Measurements from ENCODE around the gene PPDPF. TPM values are rescaled to one million over a fixed set of nuclear protein-coding genes. Genes with fewer than 3 reads are reported as not detected.
"Not testable (repeated sequence)": the region's sequence is repeated elsewhere in the genome, so short reads cannot be mapped to it uniquely, and the experiment has no call there.

Gene PPDPF
- total RNA-seq, 4 donors from 2014 or later = 142 to 613 (median 338) TPM

DNA sequence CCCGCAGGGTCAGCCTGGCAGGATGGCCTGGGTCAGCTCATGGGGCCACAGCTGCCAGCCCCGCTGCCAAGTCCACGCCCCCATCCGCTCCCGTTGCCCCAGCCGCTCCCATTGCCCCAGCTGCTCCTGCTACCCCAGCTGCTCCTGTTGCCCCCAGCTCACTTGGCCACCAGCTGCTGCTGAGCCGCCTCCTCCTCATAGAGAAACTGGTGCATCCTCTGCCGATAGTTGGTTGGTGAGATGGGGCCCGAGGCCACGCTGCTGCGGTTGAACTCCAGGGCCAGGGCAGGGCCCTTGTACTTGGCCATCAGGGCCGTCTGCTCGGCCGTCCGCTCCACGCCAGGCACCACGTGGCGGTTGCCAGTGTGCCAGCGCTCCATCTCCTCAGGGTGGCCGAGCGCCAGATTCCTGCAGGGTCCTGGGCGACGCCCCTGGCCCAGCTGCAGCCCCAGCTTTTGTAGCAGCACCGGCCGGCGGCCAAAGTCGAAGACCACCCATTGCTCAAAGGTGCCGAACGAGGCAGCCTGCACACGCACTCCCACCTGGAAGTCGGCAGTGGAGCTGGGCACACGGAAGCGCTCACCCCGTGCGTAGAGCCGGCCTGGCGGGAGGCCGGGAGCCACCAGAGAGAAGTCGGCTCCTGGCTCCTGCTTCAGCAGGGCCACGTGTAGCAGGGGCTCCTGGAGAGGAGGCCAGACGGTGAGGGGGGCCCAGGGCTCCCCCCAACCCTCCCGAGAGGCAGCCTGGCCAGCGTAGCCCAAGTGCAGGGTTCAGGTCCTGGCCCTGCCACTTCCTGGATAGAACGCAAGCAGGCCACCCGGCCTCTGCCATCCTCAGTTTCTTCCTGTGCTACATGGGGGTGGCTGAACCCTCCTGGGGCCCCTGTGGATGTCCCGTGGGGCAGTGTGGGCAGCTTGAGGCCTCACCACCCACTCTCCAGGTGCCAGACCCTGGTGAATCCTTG, 48.7 kb downstream of the PPDPF start:
- no peaks in the 10 kb centered on the region for H3K9me3 ChIP-seq
- no peaks in the 10 kb centered on the region for H3K27me3 ChIP-seq
- intact Hi-C loops (cut with DNase I) = no loop called here
- peaks cover 11 to 37% (median 14%) of the 10 kb centered on the region in 3 donors for H3K4me1 ChIP-seq
- H3K27ac ChIP-seq = peak overlapping the region in 1 of 4 donors; percentile 67
- WGBS, 2 donors = 67 to 92% methylated on average over 1 to 3 of the region's 46 CpGs
- DNase-seq = no peak
- peak overlapping the region in 1 of 4 donors; percentile 42 for H3K4me3 ChIP-seq
- TF ChIP-seq, protein P1, sequence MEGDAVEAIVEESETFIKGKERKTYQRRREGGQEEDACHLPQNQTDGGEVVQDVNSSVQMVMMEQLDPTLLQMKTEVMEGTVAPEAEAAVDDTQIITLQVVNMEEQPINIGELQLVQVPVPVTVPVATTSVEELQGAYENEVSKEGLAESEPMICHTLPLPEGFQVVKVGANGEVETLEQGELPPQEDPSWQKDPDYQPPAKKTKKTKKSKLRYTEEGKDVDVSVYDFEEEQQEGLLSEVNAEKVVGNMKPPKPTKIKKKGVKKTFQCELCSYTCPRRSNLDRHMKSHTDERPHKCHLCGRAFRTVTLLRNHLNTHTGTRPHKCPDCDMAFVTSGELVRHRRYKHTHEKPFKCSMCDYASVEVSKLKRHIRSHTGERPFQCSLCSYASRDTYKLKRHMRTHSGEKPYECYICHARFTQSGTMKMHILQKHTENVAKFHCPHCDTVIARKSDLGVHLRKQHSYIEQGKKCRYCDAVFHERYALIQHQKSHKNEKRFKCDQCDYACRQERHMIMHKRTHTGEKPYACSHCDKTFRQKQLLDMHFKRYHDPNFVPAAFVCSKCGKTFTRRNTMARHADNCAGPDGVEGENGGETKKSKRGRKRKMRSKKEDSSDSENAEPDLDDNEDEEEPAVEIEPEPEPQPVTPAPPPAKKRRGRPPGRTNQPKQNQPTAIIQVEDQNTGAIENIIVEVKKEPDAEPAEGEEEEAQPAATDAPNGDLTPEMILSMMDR (IDR thresholded peaks at IDR 0.05) = no peak
- no peak for TF ChIP-seq POLR2A (IDR thresholded peaks at IDR 0.05)
- H3K36me3 ChIP-seq = peaks cover 7 to 53% (median 11%) of the 10 kb centered on the region in 3 donors

DNA sequence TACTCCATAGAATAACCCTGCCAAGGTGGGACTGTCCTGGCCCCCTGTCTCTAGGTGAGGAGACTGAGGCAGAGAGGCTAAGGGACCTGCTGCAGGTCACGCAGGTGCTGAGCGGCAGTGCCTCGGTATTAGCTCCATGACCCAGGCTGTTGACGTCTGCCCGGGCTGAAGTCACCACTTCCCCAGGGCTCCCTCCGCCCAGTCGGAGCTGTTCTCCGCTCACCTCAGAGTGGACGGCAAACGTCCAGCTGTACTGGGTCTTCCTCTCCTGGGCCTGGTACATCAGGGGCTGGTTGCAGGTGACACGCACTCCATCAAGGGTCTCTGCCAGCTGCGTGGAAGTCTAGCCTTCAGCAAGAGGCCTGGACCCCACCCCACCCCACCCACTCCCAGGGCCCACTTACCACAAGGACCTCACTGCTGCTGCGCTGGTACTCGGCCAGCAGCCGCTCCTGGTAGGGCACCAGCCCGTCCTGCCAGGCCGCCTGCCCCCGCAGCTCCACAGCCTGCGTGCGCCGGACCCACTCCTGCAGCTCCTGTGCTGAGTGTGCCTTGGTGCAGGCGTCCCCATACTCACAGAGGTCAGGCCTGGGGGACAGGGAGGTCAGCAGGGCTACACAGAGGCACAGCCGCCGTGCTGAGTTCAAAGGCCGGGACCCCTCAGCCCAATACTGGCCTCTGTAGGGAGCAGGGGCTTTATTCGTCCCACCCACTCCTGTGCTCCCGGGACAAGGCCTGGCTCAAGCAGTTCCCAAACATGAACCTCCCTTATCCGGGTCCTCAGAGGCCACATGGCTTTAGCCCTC, 49.9 kb downstream of the PPDPF start:
- intact Hi-C loops (cut with DNase I) = no loop called here
- WGBS, 2 donors = 82 to 100% methylated on average over 3 to 16 of the region's 28 CpGs
- no peak overlapping the region for H3K4me3 ChIP-seq
- DNase-seq = no peak
- peaks cover 14 to 47% (median 16%) of the 10 kb centered on the region in 3 donors for H3K4me1 ChIP-seq
- TF ChIP-seq, protein P1 (IDR thresholded peaks at IDR 0.05) = no peak
- no peak for TF ChIP-seq POLR2A (IDR thresholded peaks at IDR 0.05)
- no peak overlapping the region for H3K27ac ChIP-seq
- no peaks in the 10 kb centered on the region for H3K27me3 ChIP-seq
- H3K9me3 ChIP-seq = no peaks in the 10 kb centered on the region
- H3K36me3 ChIP-seq = peaks cover under 1 to 41% (median 11%) of the 10 kb centered on the region in 3 donors

DNA sequence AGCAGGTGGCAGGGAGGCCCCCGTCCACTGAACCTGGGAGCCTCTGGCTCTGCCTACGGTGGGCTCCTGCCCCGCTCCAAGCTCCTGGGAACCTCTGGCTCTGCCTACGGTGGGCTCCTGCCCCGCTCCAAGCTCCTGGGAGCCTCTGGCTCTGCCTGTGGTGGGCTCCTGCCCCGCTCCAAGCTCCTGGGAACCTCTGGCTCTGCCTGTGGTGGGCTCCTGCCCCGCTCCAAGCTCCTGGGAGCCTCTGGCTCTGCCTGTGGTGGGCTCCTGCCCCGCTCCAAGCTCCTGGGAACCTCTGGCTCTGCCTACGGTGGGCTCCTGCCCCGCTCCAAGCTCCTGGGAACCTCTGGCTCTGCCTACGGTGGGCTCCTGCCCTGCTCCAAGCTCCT, 50.5 kb downstream of the PPDPF start:
- Histone ChIP-seq H3K4me1 (peaks cover 14 to 47% (median 16%) of the 10 kb centered on the region in 3 donors), H3K36me3 (peaks cover 0 to 35% (median 5%) of the 10 kb centered on the region in 3 donors)
- intact Hi-C loops (cut with DNase I); H3K4me3 ChIP-seq; H3K27me3 ChIP-seq; H3K27ac ChIP-seq; DNase-seq; H3K9me3 ChIP-seq: not testable (repeated sequence)
- 76 to 80% methylated on average over 1 to 3 of the region's 11 CpGs for WGBS, 2 donors

Other genes with a start within 250 kb of the PPDPF start
- gene ARFGAP1, start 248.0 kb upstream of the PPDPF start, total RNA-seq = 10 to 100 TPM; 18.4 to 37.4 (median 30.7) TPM
- not detected for gene COL20A1, start 227.6 kb upstream of the PPDPF start, total RNA-seq
- gene CHRNA4, start 159.4 kb upstream of the PPDPF start, total RNA-seq = not detected
- not detected for gene KCNQ2, start 48.1 kb upstream of the PPDPF start, total RNA-seq
- gene EEF1A2, start 21.7 kb upstream of the PPDPF start, total RNA-seq = 1 to 10 TPM in 3 of 4 donors, under 1 TPM in 1; 0.44 to 3.1 (median 1.9) TPM
- gene PTK6, start 16.6 kb downstream of the PPDPF start, total RNA-seq = 100 to 1,000 TPM in 1 of 4 donors, 10 to 100 TPM in 3; 40.8 to 133 (median 49.7) TPM
- not detected for gene SRMS, start 27.0 kb downstream of the PPDPF start, total RNA-seq
- gene FNDC11, start 33.4 kb downstream of the PPDPF start, total RNA-seq = under 1 TPM in 1 of 4 donors, not detected in 3; under 0.01 TPM
- gene HELZ2, start 53.5 kb downstream of the PPDPF start, total RNA-seq = 10 to 100 TPM; 23.7 to 37.6 (median 31.2) TPM
- gene GMEB2, start 106.3 kb downstream of the PPDPF start, total RNA-seq = 10 to 100 TPM in 3 of 4 donors, 1 to 10 TPM in 1; 7.2 to 12.0 (median 11.0) TPM
- gene STMN3, start 132.7 kb downstream of the PPDPF start, total RNA-seq = 1 to 10 TPM; 1.9 to 8.4 (median 4.5) TPM
- gene RTEL1, start 137.5 kb downstream of the PPDPF start, total RNA-seq = 10 to 100 TPM in 2 of 4 donors, 1 to 10 TPM in 2; 6.4 to 22.7 (median 12.8) TPM
- gene TNFRSF6B, start 175.9 kb downstream of the PPDPF start, total RNA-seq = 10 to 100 TPM in 3 of 4 donors, 1 to 10 TPM in 1; 2.5 to 15.2 (median 10.6) TPM
- gene ARFRP1, start 187.2 kb downstream of the PPDPF start, total RNA-seq = 10 to 100 TPM; 30.4 to 45.5 (median 37.0) TPM
- 10 to 100 TPM; 25.4 to 31.9 (median 28.3) TPM for gene ZGPAT, start 187.3 kb downstream of the PPDPF start, total RNA-seq
- gene LIME1, start 215.9 kb downstream of the PPDPF start, total RNA-seq = 10 to 100 TPM; 10.9 to 22.3 (median 14.4) TPM
- 10 to 100 TPM; 37.0 to 55.5 (median 50.2) TPM for gene SLC2A4RG, start 219.0 kb downstream of the PPDPF start, total RNA-seq